SK-N-SH (cell line): ENCODE data around the gene MAN1A1.

ENCODE experiments used
- CTCF ChIP-seq: fragments of 200-600 bp; sonication (generic); IDR thresholded peaks from 2 replicates; pipeline ENCODE4 v1.6.1; 2017; ENCODE audit warnings: antibody characterized with exemption, mild to moderate bottlenecking, moderate library complexity
- FOSL2 ChIP-seq: IDR thresholded peaks from 2 replicates; pipeline ENCODE4 v1.4.0; 2012; ENCODE audit warnings: low read depth, mild to moderate bottlenecking, moderate library complexity, borderline replicate concordance
- NFIC ChIP-seq: IDR thresholded peaks from 2 replicates; pipeline ENCODE4 v1.4.0; 2012; ENCODE audit warnings: borderline replicate concordance
- USF2 ChIP-seq: fragments of 150-350 bp; IDR thresholded peaks from 2 replicates; pipeline ENCODE4 v1.6.1; 2017; ENCODE audit warnings: antibody characterized with exemption, low read length, low read depth, borderline replicate concordance

- TF ChIP-seq CTCF (no peak), USF2 (no peak), FOSL2 (no peak), NFIC (no peak)
Observed at GRCh38 chr6:119234941-119235340, 114.6 kb downstream of the MAN1A1 start.
